HG03159 (cell line): Measurements from ENCODE around the gene PLCB2.

Experiments used
- ATAC-seq: cut with Tn5 transposase; IDR thresholded peaks from one replicate; pipeline ENCODE4 v1.9.1; 2021; ENCODE audit warnings: mild to moderate bottlenecking, moderate library complexity; ENCODE audit not compliant: unreplicated experiment

PLCB2 gene

DNA sequence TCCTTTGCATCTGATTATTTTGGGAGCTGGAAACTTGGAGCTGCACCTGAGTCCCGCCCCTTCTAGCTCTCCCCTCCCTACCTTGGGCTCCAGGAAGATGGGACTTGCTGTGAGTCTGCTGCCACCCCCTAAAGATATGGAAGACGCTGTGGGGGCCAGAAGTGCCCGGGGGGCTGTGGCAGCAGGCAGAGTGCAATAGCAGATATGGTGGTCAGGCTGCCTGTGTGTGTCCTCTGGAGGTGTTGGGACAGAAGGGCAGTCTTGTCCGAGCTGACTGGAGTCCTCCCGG, 68.4 kb downstream of the PLCB2 start:
- no peak for ATAC-seq

- ATAC-seq, result no peak
Measured at GRCh38 chr15:40238532-40239403, 69.0 kb downstream of the PLCB2 start, which contains the start of gene PAK6. TSS of gene PAK6 (plus strand) at chr15:40239063. CDS start at chr15:40264786, 25,723 bp downstream.
